Chondrocyte (in vitro differentiated cells): ENCODE data around the gene APOA1. TPM values are rescaled to one million over a fixed set of nuclear protein-coding genes. Genes with fewer than 3 reads are reported as not detected.

Experiments
- DNase-seq: peaks from one replicate; pipeline ENCODE4 v3.0.0; 2021; ENCODE audit warnings: mixed read lengths, low spot score
- H3K27ac Mint-ChIP-seq: one replicate; pipeline ENCODE4 v1.8.0; 2021; ENCODE audit warnings: mild to moderate bottlenecking, moderate library complexity, mixed read lengths; ENCODE audit not compliant: unreplicated experiment
- H3K27me3 Mint-ChIP-seq: 2 replicates; pipeline ENCODE4 v1.8.0; 2021; ENCODE audit warnings: low read depth, mixed read lengths
- H3K36me3 Mint-ChIP-seq: 2 replicates; pipeline ENCODE4 v1.8.0; 2021; ENCODE audit warnings: low read depth, mixed read lengths
- H3K4me1 Mint-ChIP-seq: 2 replicates; pipeline ENCODE4 v1.8.0; 2021; ENCODE audit warnings: low read depth, mild to moderate bottlenecking, mixed read lengths
- H3K4me3 Mint-ChIP-seq: one replicate; pipeline ENCODE4 v1.8.0; 2021; ENCODE audit warnings: mild to moderate bottlenecking, moderate library complexity, mixed read lengths; ENCODE audit not compliant: unreplicated experiment
- H3K9me3 Mint-ChIP-seq: 2 replicates; pipeline ENCODE4 v1.8.0; 2021; ENCODE audit warnings: low read depth, mixed read lengths
- CTCF ChIP-seq: fragments of 200-600 bp; sonication (generic); IDR thresholded peaks from 2 replicates; pipeline ENCODE4 v1.5.0; 2021; ENCODE audit warnings: antibody characterized with exemption, mild to moderate bottlenecking, moderate library complexity
- total RNA-seq: library from RNA; stranded (reverse); gene quantifications from 3 replicates; pipeline ENCODE4 v1.2.1, GENCODE V29; 2021

Gene APOA1
- total RNA-seq, 1 donor from 2014 or later = not detected

- no peak for DNase-seq
- peaks cover 29% of the 10 kb centered on the region for H3K36me3 Mint-ChIP-seq
- H3K4me3 Mint-ChIP-seq = no peak overlapping the region
- H3K9me3 Mint-ChIP-seq = no peaks in the 10 kb centered on the region
- no peak for TF ChIP-seq CTCF
- H3K27ac Mint-ChIP-seq = no peak overlapping the region
- peaks cover 8% of the 10 kb centered on the region for H3K4me1 Mint-ChIP-seq
- no peaks in the 10 kb centered on the region for H3K27me3 Mint-ChIP-seq
Measured at GRCh38 chr11:116849060-116849459, 11.6 kb upstream of the APOA1 start.

- TF ChIP-seq CTCF = no peak
- H3K36me3 Mint-ChIP-seq = peaks cover 33% of the 10 kb centered on the region
- H3K4me3 Mint-ChIP-seq = no peak overlapping the region
- no peak overlapping the region for H3K27ac Mint-ChIP-seq
- H3K27me3 Mint-ChIP-seq = no peaks in the 10 kb centered on the region
- H3K4me1 Mint-ChIP-seq = no peaks in the 10 kb centered on the region
- DNase-seq = no peak
- no peaks in the 10 kb centered on the region for H3K9me3 Mint-ChIP-seq
Measured at GRCh38 chr11:116847612-116848011, 10.2 kb upstream of the APOA1 start.

GRCh38 chr11:116844722-116845121, 7.3 kb upstream of the APOA1 start:
- Mint-ChIP-seq H3K27ac (no peak overlapping the region), H3K4me1 (no peaks in the 10 kb centered on the region), H3K4me3 (no peak overlapping the region), H3K9me3 (no peaks in the 10 kb centered on the region), H3K27me3 (no peaks in the 10 kb centered on the region), H3K36me3 (peaks cover 32% of the 10 kb centered on the region)
- TF ChIP-seq CTCF = no peak
- DNase-seq = no peak

- Mint-ChIP-seq H3K27me3 (no peaks in the 10 kb centered on the region), H3K36me3 (peaks cover 29% of the 10 kb centered on the region), H3K4me3 (no peak overlapping the region), H3K27ac (no peak overlapping the region), H3K4me1 (no peaks in the 10 kb centered on the region), H3K9me3 (no peaks in the 10 kb centered on the region)
- no peak for TF ChIP-seq CTCF
- DNase-seq = no peak
Measured at GRCh38 chr11:116843661-116844060, 6.2 kb upstream of the APOA1 start.

GRCh38 chr11:116842909-116843308, 5.5 kb upstream of the APOA1 start:
- DNase-seq = no peak
- TF ChIP-seq CTCF = no peak
- no peaks in the 10 kb centered on the region for H3K4me1 Mint-ChIP-seq
- no peak overlapping the region for H3K4me3 Mint-ChIP-seq
- H3K27me3 Mint-ChIP-seq = no peaks in the 10 kb centered on the region
- peaks cover 29% of the 10 kb centered on the region for H3K36me3 Mint-ChIP-seq
- H3K9me3 Mint-ChIP-seq = no peaks in the 10 kb centered on the region
- H3K27ac Mint-ChIP-seq = no peak overlapping the region
